ENCODE results near the gene ISCU.

DNA sequence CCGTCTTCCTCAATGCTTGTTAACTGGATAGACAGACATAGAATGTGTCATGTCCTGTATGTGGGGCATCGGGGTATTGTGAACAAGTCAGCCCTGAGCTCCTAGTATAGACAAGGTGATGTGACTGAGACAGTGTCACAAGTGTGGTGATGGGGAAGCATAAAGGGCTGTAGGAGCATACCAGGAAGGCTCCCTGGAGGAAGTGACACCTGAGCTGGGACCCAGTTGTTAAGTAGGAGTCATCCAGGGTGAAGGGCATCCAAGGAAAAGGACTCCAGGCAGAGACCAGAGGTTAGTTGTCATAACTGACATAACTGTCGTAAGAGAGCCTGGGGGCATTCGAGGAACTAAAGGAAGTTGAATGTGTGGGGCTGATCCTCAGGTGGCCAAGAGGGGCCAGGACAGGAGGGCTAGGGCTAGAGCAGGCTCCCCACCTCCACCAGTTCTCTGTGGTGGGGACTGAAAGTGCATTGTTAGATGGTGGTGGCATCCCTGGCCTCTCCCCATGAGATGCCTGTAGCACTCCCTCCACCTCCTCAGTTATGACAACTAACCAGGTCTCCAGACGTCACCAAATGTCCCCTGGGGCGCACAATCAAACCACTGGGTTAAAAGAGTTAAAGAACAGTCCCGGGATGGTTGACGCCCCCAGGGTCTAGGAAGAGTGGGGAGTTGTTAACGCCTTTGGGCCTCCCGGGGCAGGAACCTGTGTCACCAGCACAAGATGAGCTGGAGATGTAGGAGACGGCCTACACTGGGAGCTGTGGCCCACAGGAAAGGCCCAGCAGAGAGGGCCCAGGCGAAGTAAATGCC lies 44.9 kb upstream of the ISCU start:
- TF ChIP-seq, protein P1, sequence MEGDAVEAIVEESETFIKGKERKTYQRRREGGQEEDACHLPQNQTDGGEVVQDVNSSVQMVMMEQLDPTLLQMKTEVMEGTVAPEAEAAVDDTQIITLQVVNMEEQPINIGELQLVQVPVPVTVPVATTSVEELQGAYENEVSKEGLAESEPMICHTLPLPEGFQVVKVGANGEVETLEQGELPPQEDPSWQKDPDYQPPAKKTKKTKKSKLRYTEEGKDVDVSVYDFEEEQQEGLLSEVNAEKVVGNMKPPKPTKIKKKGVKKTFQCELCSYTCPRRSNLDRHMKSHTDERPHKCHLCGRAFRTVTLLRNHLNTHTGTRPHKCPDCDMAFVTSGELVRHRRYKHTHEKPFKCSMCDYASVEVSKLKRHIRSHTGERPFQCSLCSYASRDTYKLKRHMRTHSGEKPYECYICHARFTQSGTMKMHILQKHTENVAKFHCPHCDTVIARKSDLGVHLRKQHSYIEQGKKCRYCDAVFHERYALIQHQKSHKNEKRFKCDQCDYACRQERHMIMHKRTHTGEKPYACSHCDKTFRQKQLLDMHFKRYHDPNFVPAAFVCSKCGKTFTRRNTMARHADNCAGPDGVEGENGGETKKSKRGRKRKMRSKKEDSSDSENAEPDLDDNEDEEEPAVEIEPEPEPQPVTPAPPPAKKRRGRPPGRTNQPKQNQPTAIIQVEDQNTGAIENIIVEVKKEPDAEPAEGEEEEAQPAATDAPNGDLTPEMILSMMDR (IDR thresholded peaks at IDR 0.05): no peak
- no peak for TF ChIP-seq POLR2AphosphoS5 (IDR thresholded peaks at IDR 0.05)
- no peak for TF ChIP-seq POLR2A (IDR thresholded peaks at IDR 0.05; ENCODE audit: low read depth)

All from esophagus muscularis mucosa (tissue), 3 donors.